Type B pancreatic cell (in vitro differentiated cells): Measurements from ENCODE around the gene LKAAEAR1. TPM values are rescaled to one million over a fixed set of nuclear protein-coding genes. Genes with fewer than 3 reads are reported as not detected.
"Not testable (repeated sequence)": the region's sequence is repeated elsewhere in the genome, so short reads cannot be mapped to it uniquely, and the experiment has no call there.

Experiments
- DNase-seq: peaks from one replicate; pipeline ENCODE4 v3.0.0; 2021; ENCODE audit warnings: mixed read lengths; ENCODE audit not compliant: unreplicated experiment; ENCODE audit errors: extremely low spot score
- H3K27ac Mint-ChIP-seq: 2 replicates; pipeline ENCODE4 v1.8.0; 2021; ENCODE audit warnings: mild to moderate bottlenecking, mixed read lengths
- H3K27me3 Mint-ChIP-seq: 2 replicates; pipeline ENCODE4 v1.8.0; 2021; ENCODE audit warnings: mixed read lengths
- H3K36me3 Mint-ChIP-seq: 2 replicates; pipeline ENCODE4 v1.8.0; 2021; ENCODE audit warnings: mixed read lengths
- H3K4me1 Mint-ChIP-seq: one replicate; pipeline ENCODE4 v1.8.0; 2021; ENCODE audit warnings: mixed read lengths; ENCODE audit not compliant: unreplicated experiment
- H3K4me3 Mint-ChIP-seq: 2 replicates; pipeline ENCODE4 v1.8.0; 2021; ENCODE audit warnings: mild to moderate bottlenecking, mixed read lengths
- H3K9me3 Mint-ChIP-seq: 2 replicates; pipeline ENCODE4 v1.8.0; 2021; ENCODE audit warnings: mixed read lengths
- CTCF ChIP-seq: fragments of 200-600 bp; sonication (generic); conservative IDR thresholded peaks from 2 replicates; pipeline ENCODE4 v1.5.0; 2021; ENCODE audit warnings: antibody characterized with exemption, mild to moderate bottlenecking
- total RNA-seq: library from RNA; stranded (reverse); gene quantifications from 2 replicates; pipeline ENCODE4 v1.2.1, GENCODE V29; 2021; ENCODE audit warnings: low replicate concordance

LKAAEAR1 gene
- total RNA-seq, 1 donor from 2014 or later: not detected

- H3K27me3 Mint-ChIP-seq: peaks cover 35% of the 10 kb centered on the region
- peaks cover 6% of the 10 kb centered on the region for H3K4me1 Mint-ChIP-seq
- no peaks in the 10 kb centered on the region for H3K36me3 Mint-ChIP-seq
- no peak for TF ChIP-seq CTCF
- no peak overlapping the region for H3K4me3 Mint-ChIP-seq
- H3K9me3 Mint-ChIP-seq: no peaks in the 10 kb centered on the region
- no peak for DNase-seq
- H3K27ac Mint-ChIP-seq: no peak overlapping the region
Measured at GRCh38 chr20:64121586-64121985, 37.4 kb upstream of the LKAAEAR1 start.

- no peak for TF ChIP-seq CTCF
- Mint-ChIP-seq H3K36me3 (no peaks in the 10 kb centered on the region), H3K4me3 (peak overlapping the region; percentile 59), H3K9me3 (no peaks in the 10 kb centered on the region), H3K27me3 (peaks cover 35% of the 10 kb centered on the region), H3K27ac (peak overlapping the region; percentile 51), H3K4me1 (peaks cover 6% of the 10 kb centered on the region)
- no peak for DNase-seq
Measured at GRCh38 chr20:64119681-64120341, 35.6 kb upstream of the LKAAEAR1 start.

- Mint-ChIP-seq H3K4me1 (peaks cover 6% of the 10 kb centered on the region), H3K36me3 (no peaks in the 10 kb centered on the region), H3K4me3 (no peak overlapping the region), H3K9me3 (no peaks in the 10 kb centered on the region), H3K27me3 (peaks cover 32% of the 10 kb centered on the region), H3K27ac (no peak overlapping the region)
- DNase-seq: no peak
- no peak for TF ChIP-seq CTCF
Measured at GRCh38 chr20:64119301-64119680, 35.1 kb upstream of the LKAAEAR1 start.

GRCh38 chr20:64117432-64117777, 33.2 kb upstream of the LKAAEAR1 start:
- DNase-seq, H3K27ac Mint-ChIP-seq, H3K4me1 Mint-ChIP-seq, H3K4me3 Mint-ChIP-seq, H3K36me3 Mint-ChIP-seq, H3K9me3 Mint-ChIP-seq: not testable (repeated sequence)
- H3K27me3 Mint-ChIP-seq: peaks cover 21% of the 10 kb centered on the region

- Mint-ChIP-seq H3K27me3 (peaks cover 15% of the 10 kb centered on the region), H3K9me3 (no peaks in the 10 kb centered on the region), H3K27ac (no peak overlapping the region), H3K4me1 (peaks cover 6% of the 10 kb centered on the region), H3K4me3 (no peak overlapping the region), H3K36me3 (no peaks in the 10 kb centered on the region)
- DNase-seq: no peak
- no peak for TF ChIP-seq CTCF
Measured at GRCh38 chr20:64116541-64117431, 32.6 kb upstream of the LKAAEAR1 start.

GRCh38 chr20:64116016-64116415, 31.8 kb upstream of the LKAAEAR1 start:
- no peaks in the 10 kb centered on the region for H3K36me3 Mint-ChIP-seq
- TF ChIP-seq CTCF: no peak
- no peak for DNase-seq
- no peak overlapping the region for H3K27ac Mint-ChIP-seq
- no peak overlapping the region for H3K4me3 Mint-ChIP-seq
- peaks cover 8% of the 10 kb centered on the region for H3K27me3 Mint-ChIP-seq
- no peaks in the 10 kb centered on the region for H3K9me3 Mint-ChIP-seq
- H3K4me1 Mint-ChIP-seq: peaks cover 6% of the 10 kb centered on the region
